Left colon (tissue), 2 donors: ENCODE results near the gene ROPN1B. TPM values are rescaled to one million over a fixed set of nuclear protein-coding genes. Genes with fewer than 3 reads are reported as not detected.
"Not testable (repeated sequence)": the region's sequence is repeated elsewhere in the genome, so short reads cannot be mapped to it uniquely, and the experiment has no call there.

Source experiments
- ATAC-seq: fragments of 200-7000 bp; cut with Tn5 transposase; one replicate; pipeline ENCODE4 v1.9.1; 2020; ENCODE audit warnings: mild to moderate bottlenecking, moderate library complexity
- DNase-seq, 2 donors: peaks; one replicate each; pipeline ENCODE4 v3.0.0-alpha.2; 2020
- intact Hi-C, 2 donors: fragments of 100-400 bp; cut with DNase I in 1 of 2; cut with micrococcal nuclease in 1 of 2; formaldehyde crosslinking; loops; one replicate each; pipeline versions ENCODE4 v1.11.2 to v1.14.0; 2022; cut with DNase I, micrococcal nuclease
- total RNA-seq, 2 donors: library from RNA; stranded (reverse); fragmentation: NEBNext Ultra II Directional; extraction: Animal tissue kit (Norgen Biotek cat#: 25700); gene quantifications; one replicate each; pipeline ENCODE4 v1.2.1, GENCODE V29; 2021
- donor health status: DM: no; HTN: no; CAD: no.
- donor health status: DM: yes; HTN: yes; CAD: no.

ROPN1B gene
- total RNA-seq, 2 donors from 2014 or later: 0.50 TPM; not detected in 1

DNA sequence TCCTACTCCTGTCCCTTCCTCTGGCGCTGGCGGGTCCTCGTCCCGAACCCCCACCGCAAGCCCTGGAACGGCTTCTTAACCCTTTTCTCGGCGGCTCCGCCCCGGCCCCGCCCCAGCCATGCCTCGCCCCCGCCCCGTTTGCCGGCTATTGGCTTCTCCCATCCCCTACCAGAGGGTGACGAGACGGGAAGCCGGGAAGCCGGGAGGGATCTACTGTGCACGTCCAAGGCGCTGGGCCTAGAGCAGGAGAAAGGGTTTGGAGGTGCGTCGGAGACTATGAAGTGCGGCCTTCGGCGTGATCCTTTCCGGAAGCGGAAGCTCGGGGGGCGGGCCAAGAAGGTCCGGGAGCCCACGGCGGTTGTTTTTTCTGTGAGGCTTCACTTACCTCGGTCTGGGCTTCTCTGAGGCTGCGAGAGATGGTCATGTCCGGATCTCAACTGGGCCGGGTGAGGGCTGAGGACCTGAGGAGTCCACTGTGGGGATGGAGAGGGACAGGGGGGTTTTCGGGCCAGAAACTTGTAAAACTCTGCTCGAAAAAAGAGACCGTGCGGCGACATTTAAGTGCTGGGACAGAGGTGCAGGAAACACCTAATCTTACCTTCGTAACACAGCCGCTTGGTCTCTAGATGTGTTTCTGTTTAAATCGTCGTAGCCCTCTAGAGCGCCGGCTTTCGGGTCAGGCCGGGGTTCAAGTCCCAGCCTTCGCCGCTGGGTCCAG is 21.4 kb downstream of the ROPN1B start:
- ATAC-seq (peak; percentile 99), DNase-seq (peak; percentile 76 to 89)
- intact Hi-C loops: no loop called here

DNA sequence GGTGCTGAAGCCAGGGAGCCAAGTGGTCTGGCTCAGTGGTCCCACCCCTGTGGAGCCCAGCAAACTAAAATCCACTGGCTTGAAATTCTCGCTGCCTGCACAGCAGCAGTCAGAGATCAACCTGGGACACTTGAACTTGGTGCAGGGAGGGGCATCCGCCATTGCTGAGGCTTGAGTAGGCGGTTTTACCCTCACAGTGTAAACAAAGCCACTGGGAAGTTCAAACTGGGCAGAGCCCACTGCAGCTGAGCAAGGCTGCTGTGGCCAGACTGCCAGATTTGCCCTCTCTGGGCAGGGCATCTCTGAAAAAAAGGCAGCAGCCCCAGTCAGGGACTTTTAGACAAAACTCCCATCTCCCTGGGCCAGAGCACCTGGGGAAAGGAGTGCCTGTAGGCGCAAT is 27.8 kb downstream of the ROPN1B start:
- DNase-seq, intact Hi-C loops, ATAC-seq: not testable (repeated sequence)

- ATAC-seq (no peak), DNase-seq (no peak)
- intact Hi-C loops: no loop called here
Observed at GRCh38 chr3:126002189-126002588, 33.2 kb downstream of the ROPN1B start.

DNA sequence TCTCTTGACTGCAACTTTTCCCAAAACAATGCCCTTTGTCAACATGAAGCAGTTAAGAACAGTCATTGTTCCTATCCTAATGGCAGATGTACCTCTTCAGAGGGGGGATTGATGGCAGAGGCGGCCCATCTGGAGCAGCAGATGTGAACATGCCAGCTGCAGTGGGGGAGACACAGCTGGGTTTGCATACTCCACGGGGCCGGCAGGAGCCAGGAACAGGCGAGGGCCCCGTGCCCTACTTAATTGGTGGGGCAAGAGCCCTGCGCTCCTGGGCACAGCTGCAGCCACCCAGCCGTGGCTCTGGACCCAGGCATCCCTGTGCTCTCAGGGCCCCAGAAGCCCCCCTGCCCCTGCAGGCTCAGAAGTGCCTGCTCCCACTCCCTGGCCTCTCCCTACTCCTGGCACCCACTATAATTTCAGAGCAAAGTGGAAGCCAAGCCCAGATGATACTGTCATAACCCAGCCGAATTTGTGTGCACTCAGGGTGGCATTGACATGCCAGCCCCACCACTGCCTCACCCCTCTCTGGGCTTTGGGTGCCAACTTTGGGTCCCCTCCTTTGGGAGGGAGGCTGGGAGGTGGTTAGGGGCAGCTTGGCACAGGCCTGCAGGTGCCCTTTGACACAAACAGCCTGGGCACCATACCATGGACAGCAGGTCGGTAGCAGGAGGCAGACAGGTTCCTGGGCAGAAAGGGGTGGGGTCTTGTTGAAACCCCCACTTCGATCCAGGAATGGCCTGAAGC is 34.6 kb downstream of the ROPN1B start:
- DNase-seq (no peak), ATAC-seq (no peak)
- intact Hi-C loops: no loop called here

- intact Hi-C loops: no loop called here
- no peak for DNase-seq
- no peak for ATAC-seq
Observed at GRCh38 chr3:126004217-126004616, 35.2 kb downstream of the ROPN1B start.

GRCh38 chr3:126004692-126005091 is 35.7 kb downstream of the ROPN1B start:
- DNase-seq: no peak
- intact Hi-C loops: no loop called here
- ATAC-seq: no peak

DNA sequence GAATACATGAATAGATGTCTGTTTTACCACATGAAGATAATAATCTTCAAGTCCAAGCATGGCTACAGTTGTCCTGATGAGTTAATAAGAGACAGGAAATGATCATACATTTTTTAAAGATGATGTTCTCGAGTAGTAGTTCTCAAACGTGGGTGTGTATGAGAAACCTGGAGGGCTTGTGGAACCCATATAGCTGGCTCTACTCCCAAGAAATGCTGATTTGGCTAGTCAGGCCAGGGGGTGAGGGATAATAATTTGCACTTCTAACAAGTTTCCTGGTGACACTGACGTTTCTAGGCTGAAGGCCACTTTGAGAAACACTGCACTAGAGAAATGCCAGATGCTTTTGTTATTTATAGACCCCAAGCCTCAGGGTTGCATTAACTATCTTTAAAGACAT is 37.0 kb downstream of the ROPN1B start:
- intact Hi-C loops: no loop called here
- DNase-seq (no peak), ATAC-seq (no peak)

- ATAC-seq (no peak), DNase-seq (no peak)
- intact Hi-C loops: no loop called here
Observed at GRCh38 chr3:126008219-126008618, 39.2 kb downstream of the ROPN1B start.

DNA sequence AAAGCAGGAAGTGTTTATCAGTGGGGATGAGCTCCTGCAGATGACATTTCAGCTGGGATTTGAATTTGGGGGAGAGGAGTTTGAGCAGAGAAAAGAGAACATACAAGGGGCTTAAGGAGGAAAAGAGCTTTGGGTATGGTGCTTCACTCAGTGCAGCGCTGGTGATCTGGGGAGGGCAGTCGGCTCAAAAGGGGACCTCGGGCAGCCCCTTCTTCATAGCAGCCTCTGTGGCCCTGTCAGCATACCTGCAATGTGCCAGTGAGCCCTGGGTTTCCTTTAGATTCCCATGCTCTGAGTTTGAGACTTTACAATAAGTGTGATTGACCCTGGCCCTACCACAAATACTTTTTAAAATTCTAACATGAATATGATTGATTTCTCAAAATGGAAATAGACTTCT is 40.2 kb downstream of the ROPN1B start:
- intact Hi-C loops: no loop called here
- DNase-seq (no peak), ATAC-seq (no peak)

- ATAC-seq (no peak), DNase-seq (no peak)
- intact Hi-C loops: no loop called here
Observed at GRCh38 chr3:126013751-126014156, 44.8 kb downstream of the ROPN1B start.

DNA sequence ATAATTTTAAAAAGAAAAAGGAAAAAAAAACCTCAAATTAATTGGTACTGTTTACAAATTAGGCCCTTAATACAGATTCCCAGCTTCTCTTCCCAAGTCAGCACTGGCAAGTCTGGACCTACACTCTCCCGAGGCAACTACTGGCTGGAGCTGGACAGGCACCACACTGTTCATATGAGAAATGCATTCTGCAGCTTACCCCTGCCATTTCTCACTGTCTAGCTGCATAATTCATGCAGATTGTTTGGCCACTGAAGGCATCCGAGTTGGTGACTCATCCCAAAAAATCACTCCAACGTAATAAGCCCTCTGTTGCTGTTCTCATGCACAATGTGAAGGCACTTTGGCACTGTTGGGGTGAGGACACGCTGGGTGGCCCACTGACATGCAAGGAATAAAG is 45.3 kb downstream of the ROPN1B start:
- intact Hi-C loops: no loop called here
- no peak for ATAC-seq
- DNase-seq: no peak

DNA sequence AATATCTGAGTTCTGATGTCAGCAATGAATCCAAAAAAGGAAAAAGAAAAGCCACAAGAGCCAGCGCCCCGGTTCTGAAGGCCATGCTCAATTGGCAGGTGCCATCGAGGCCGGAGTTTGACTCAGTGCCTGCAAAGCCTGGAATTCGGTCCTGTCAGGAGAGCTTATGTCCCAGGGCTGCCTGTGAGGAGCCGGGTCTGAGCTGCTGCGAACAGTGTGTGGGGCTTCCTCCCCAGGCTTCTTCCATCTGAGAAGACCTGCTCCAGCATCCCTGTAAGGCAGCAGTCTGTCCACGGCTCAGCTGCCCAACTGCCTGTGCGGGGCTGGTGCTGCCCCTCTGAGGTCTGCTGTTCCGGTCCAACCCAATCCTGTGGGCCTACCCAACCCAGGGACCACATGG is 46.1 kb downstream of the ROPN1B start:
- ATAC-seq: no peak
- intact Hi-C loops: no loop called here
- DNase-seq: no peak

GRCh38 chr3:126016616-126017015 is 47.6 kb downstream of the ROPN1B start:
- ATAC-seq (no peak), DNase-seq (no peak)
- intact Hi-C loops: no loop called here

GRCh38 chr3:126017362-126017761 is 48.4 kb downstream of the ROPN1B start:
- DNase-seq: no peak

DNA sequence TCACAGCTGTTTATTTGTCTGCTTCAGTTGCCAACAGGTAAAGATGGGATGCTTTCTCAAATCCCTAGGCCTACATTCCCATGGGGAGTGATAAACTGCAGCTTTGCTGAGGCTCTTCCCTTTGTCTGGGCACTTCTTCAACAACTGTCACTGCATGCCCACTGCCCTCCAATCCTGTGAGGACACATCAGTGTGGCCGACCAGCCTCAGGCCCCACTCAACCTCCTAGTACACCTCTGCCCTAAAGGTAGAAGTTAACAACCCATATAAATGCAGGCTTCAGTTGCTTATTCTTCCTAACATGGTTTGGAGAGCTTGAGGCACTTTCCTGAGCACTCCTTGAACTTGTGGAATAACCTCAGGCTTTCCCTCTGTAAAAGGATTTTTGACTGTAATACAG is 49.6 kb downstream of the ROPN1B start:
- ATAC-seq: no peak
- intact Hi-C loops: no loop called here
- DNase-seq: no peak

More at GRCh38 chr3:126017362-126017761, 48.4 kb downstream of the ROPN1B start:
- ATAC-seq: no peak
- intact Hi-C loops: no loop called here

- DNase-seq: no peak
Observed at GRCh38 chr3:126018995-126019394, 50.0 kb downstream of the ROPN1B start.

GRCh38 chr3:126019683-126020082 is 50.7 kb downstream of the ROPN1B start:
- intact Hi-C loops: no loop called here
- ATAC-seq: no peak
- no peak for DNase-seq

More at GRCh38 chr3:126018995-126019394, 50.0 kb downstream of the ROPN1B start:
- no peak for ATAC-seq
- intact Hi-C loops: no loop called here

GRCh38 chr3:126021224-126021623 is 52.2 kb downstream of the ROPN1B start:
- intact Hi-C loops: no loop called here
- no peak for ATAC-seq
- DNase-seq: no peak

GRCh38 chr3:126021702-126022101 is 52.7 kb downstream of the ROPN1B start:
- intact Hi-C loops: no loop called here
- ATAC-seq (no peak), DNase-seq (no peak)

DNA sequence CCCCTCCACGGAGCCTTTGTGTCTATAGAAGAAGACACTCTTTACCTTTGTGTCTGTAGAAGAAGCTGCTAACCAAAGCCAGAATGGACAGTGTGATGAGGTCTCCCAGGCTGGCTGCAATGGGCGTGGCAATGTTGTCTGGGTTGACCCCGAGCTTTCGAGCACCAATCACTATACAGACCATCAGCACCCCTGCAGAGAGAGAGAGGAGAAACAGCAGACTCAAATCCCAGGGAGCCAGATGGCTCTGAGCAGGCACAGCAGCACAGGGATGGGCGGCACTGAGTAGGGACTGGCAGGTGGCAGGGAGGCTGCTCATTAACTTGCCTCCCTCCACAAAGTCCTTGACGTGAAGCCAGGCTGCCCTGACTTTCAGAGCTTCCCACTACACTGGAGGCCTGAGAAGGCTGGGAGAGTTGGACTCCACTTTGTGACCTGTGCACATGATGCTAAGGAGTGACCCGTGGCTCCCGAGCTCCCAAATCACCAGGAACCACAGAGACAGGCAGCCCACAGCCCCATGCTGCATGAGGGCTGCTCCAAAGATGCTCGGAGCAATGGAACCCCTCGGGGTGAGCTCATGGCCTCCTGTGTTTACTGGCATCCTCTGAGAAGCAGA is 53.9 kb downstream of the ROPN1B start:
- ATAC-seq (no peak), DNase-seq (no peak)
- intact Hi-C loops: no loop called here
